ENCODE data around the gene S100A16. TPM values are rescaled to one million over a fixed set of nuclear protein-coding genes. Genes with fewer than 3 reads are reported as not detected.

The S100A16 gene
- total RNA-seq, 1 experiment from 2014 or later: 36.5 TPM

GRCh38 chr1:153626904-153627714 lies 14.2 kb upstream of the S100A16 start, which contains the start of gene S100A13:
Gene S100A13 (minus strand): TSS chr1:153627505. CDS start chr1:153626472, 1,033 bp downstream.
- in situ Hi-C loops (cut with HindIII; ENCODE audit: low pct_unique_long_range_greater_than_20kb, low sequenced_read_pairs): no loop called here
- peak; percentile 95 for DNase-seq (ENCODE audit: low read depth, low spot score)

DNA sequence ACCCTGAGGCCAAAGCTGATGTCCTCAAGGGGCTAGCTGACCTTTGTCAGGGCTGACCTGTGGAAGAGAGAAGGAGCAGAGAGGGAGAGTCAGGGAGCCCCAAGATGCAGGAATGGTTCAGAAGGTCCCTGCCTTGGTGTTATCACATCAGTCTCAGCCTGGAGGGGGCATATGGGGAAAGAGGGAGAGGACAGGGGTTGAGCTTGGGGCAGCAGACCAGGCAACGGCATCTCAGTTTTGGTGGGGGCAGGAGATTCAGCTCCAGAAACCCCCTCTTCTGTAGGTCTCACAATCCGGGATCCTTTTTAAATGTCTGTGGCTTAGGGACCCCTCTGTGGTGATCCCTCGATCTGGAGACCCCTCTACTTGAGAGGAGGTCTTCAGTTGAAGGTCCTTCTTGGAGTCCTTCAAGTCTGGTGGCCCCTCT lies 13.6 kb upstream of the S100A16 start:
- in situ Hi-C loops (cut with HindIII; ENCODE audit: low pct_unique_long_range_greater_than_20kb, low sequenced_read_pairs): no loop called here
- no peak for DNase-seq (ENCODE audit: low read depth, low spot score)

DNA sequence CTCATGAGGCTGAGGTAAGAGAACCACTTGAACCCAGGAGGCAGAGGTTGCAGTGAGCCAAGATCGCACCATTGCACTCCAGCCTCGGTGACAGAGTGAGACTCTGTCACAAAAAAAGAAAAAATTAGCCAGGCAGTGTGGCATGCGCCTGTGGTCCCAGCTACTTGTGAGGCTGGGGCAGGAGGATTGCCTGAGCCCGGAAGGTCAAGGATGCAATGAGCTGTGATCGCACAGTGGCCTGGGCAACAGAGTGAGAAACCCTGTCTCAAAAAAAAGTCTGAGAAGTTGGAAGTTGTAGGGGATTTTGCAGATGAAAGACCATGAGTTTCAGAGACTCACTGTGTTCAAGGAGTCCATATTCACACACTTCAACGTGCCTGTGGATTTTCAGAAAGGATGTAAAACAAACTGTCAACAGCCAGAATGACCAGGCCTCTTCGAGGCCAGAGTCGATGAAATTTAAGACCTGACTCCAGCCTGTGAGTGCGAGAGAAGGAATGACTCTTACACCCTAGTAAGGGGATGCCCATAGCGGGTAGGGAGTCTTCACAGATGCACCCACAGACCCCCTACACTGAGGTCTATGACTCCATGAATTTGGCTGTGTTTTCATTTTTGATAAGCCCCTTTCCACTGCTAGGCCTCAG lies 12.2 kb upstream of the S100A16 start:
- in situ Hi-C loops (cut with HindIII; ENCODE audit: low pct_unique_long_range_greater_than_20kb, low sequenced_read_pairs): no loop called here

DNA sequence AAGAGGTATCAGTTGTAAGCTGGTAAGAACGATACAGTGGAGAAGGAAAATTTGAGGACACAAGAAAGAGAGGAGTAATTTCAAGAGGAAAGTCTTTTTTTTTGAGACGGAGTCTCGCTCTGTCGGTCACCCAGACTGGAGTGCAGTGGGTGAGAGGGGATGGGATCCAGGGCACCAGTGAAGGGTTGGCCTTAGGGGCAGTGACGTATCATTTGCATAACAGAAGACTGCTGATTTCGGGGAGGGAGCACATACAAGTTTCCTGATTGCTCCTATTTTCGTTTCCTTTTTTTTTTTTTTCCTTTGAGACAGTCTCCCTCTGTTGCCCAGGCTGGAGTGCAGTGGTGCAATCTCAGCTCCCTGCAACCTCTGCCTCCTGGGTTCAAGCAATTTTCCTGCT lies 10.2 kb upstream of the S100A16 start:
- no peak for DNase-seq (ENCODE audit: low read depth, low spot score)
- in situ Hi-C loops (cut with HindIII; ENCODE audit: low pct_unique_long_range_greater_than_20kb, low sequenced_read_pairs): no loop called here

More for the DNA sequence above, 12.2 kb upstream of the S100A16 start:
- DNase-seq (ENCODE audit: low read depth, low spot score): no peak

DNA sequence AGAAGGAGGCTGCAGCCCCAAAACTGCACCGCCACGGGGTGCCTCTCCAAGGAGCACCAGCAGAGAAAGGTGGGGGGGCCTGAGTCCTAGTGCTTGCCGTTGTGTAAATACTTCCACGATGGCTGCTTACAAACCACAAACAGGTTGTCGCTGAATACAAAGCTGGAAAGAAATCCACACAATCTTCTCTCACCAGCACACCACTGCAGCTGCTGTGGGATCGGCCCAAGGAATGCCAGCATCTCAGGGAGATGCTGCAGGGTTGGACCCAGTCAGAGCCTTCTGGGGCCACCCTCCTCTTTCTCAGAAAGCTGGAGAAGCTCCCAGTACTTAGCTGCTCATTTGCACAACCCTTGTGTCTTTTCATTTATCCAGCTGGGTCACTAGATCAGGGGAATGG lies 6.2 kb upstream of the S100A16 start:
- DNase-seq (ENCODE audit: low read depth, low spot score): no peak
- in situ Hi-C loops (cut with HindIII; ENCODE audit: low pct_unique_long_range_greater_than_20kb, low sequenced_read_pairs): no loop called here

GRCh38 chr1:153617663-153618062 lies 4.7 kb upstream of the S100A16 start:
- in situ Hi-C loops (cut with HindIII; ENCODE audit: low pct_unique_long_range_greater_than_20kb, low sequenced_read_pairs): no loop called here
- DNase-seq (ENCODE audit: low read depth, low spot score): no peak

- in situ Hi-C loops (cut with HindIII; ENCODE audit: low pct_unique_long_range_greater_than_20kb, low sequenced_read_pairs): no loop called here
- DNase-seq (ENCODE audit: low read depth, low spot score): no peak
Measured at GRCh38 chr1:153616917-153617311, 4.0 kb upstream of the S100A16 start.

GRCh38 chr1:153616144-153616916 lies 3.4 kb upstream of the S100A16 start, which contains the start of gene S100A14:
Gene S100A14 (minus strand): TSS chr1:153616325. CDS start chr1:153615858, 467 bp downstream.
- DNase-seq (ENCODE audit: low read depth, low spot score): no peak
- in situ Hi-C loops (cut with HindIII; ENCODE audit: low pct_unique_long_range_greater_than_20kb, low sequenced_read_pairs): no loop called here

- DNase-seq (ENCODE audit: low read depth, low spot score): no peak
- in situ Hi-C loops (cut with HindIII; ENCODE audit: low pct_unique_long_range_greater_than_20kb, low sequenced_read_pairs): no loop called here
Measured at GRCh38 chr1:153615406-153615805, 2.5 kb upstream of the S100A16 start.

GRCh38 chr1:153614906-153615305 lies 2.0 kb upstream of the S100A16 start:
- in situ Hi-C loops (cut with HindIII; ENCODE audit: low pct_unique_long_range_greater_than_20kb, low sequenced_read_pairs): no loop called here
- no peak for DNase-seq (ENCODE audit: low read depth, low spot score)

GRCh38 chr1:153614189-153614900 lies 1.4 kb upstream of the S100A16 start:
- DNase-seq (ENCODE audit: low read depth, low spot score): no peak
- in situ Hi-C loops (cut with HindIII; ENCODE audit: low pct_unique_long_range_greater_than_20kb, low sequenced_read_pairs): no loop called here

DNA sequence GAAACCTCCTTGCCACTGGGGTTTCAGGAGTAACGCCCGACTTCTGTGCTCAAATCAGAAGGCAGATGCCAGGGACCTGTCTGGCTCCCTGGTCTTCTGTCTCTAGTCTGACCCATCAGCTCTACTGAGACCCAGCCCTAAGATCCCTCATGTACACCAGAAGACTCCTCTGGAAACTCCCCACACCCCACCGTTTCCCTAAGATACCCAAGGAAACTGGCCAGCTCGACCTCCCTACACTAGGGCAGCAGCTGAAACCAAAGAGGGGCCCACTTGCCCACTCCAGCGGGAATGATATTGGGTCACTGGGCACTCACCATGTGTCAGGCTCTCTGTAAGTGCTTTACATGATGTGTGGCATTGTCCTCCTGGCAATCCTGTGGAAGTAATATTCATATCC lies 469 bp upstream of the S100A16 start:
- in situ Hi-C loops (cut with HindIII; ENCODE audit: low pct_unique_long_range_greater_than_20kb, low sequenced_read_pairs): no loop called here
- no peak for DNase-seq (ENCODE audit: low read depth, low spot score)

GRCh38 chr1:153612111-153612754 lies 704 bp downstream of the S100A16 start:
- no peak for DNase-seq (ENCODE audit: low read depth, low spot score)
- in situ Hi-C loops (cut with HindIII; ENCODE audit: low pct_unique_long_range_greater_than_20kb, low sequenced_read_pairs): no loop called here

GRCh38 chr1:153611356-153611755 lies 1.6 kb downstream of the S100A16 start:
- in situ Hi-C loops (cut with HindIII; ENCODE audit: low pct_unique_long_range_greater_than_20kb, low sequenced_read_pairs): no loop called here
- DNase-seq (ENCODE audit: low read depth, low spot score): no peak

DNA sequence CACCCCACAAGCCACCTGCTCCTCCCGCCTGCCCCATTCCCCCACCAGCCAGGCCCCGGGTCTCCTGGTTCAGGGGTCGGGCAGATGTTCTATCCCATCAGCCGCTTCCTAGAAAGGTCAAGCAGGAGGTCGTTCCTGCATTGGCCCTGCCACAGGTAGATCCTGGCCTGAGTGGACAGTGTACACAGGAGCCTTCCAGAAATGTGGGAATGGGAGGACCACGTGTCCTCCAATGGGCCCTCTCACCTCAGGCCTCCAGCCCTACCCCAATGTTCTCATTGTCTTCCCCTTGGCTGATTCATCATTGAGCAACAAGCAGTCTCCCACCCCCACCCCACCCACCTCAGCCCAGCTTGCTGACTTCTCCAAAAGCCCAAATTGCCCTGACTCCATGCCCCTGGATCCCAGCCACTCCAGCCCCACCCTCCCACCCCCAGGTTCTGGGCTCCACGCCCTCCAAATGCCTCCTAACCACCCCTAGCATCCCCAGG lies 2.1 kb downstream of the S100A16 start:
- in situ Hi-C loops (cut with HindIII; ENCODE audit: low pct_unique_long_range_greater_than_20kb, low sequenced_read_pairs): no loop called here
- no peak for DNase-seq (ENCODE audit: low read depth, low spot score)

GRCh38 chr1:153610334-153610733 lies 2.6 kb downstream of the S100A16 start:
- DNase-seq (ENCODE audit: low read depth, low spot score): no peak
- in situ Hi-C loops (cut with HindIII; ENCODE audit: low pct_unique_long_range_greater_than_20kb, low sequenced_read_pairs): no loop called here

DNA sequence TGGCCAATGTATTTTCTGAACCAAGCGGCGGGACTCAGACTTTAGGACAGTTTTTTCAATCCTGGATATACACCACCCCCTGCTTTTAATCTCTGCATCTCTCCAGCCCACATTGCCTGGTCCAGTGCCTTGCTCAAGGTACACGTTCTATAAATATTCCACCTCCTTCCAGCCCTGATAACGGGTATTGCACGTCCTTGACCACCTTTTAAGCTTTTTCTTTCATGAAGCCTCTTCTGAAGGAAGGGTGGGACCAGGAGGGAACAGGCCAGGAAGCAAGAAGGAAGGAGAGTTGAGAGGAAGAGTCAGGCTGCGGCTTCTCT lies 3.4 kb downstream of the S100A16 start:
- in situ Hi-C loops (cut with HindIII; ENCODE audit: low pct_unique_long_range_greater_than_20kb, low sequenced_read_pairs): no loop called here
- no peak for DNase-seq (ENCODE audit: low read depth, low spot score)

All from SK-MEL-5 (cell line).